Suprapubic skin (tissue), 4 donors: ENCODE measurements around the gene SLC7A10.

ENCODE experiments used
- POLR2A ChIP-seq, 2 donors: fragments of 450-650 bp; IDR thresholded peaks; one replicate each; pipeline ENCODE4 v1.6.1; 2017; ENCODE audit warnings: antibody characterized with exemption in 2 of 2, mild to moderate bottlenecking in 2 of 2, moderate library complexity in 2 of 2
- POLR2AphosphoS5 ChIP-seq, 3 donors: sonication (generic); formaldehyde crosslinking; IDR thresholded peaks; one replicate each; pipeline ENCODE4 v1.6.1; 2017; ENCODE audit warnings: antibody characterized with exemption in 3 of 3

DNA sequence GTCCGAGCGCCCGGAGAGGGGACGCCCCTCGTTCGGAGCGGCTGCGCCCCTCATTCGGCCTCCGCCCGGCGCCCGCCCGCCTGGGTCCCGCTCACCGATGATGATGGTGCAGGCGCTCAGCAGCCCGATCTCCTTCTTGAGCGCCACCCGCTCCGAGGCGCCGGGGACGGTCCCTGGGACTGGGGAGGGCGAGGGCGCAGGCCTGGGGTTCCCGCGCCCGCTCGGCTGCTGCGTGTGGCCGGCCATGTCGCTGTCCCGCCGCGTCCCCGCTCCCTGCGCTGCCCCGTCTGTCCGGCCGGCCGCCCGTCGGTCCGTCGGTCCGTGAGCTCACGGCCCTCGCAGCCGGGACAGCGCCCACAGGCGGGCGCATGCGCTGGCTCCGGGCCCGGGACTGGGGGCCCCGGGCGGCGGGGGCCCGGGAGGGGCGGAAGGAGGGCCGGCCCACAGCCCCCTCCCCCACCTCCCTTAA lies at the start of gene SLC7A10:
- TF ChIP-seq POLR2A (IDR thresholded peaks at IDR 0.05) (no peak), POLR2AphosphoS5 (IDR thresholded peaks at IDR 0.05) (no peak)
